Measurements from ENCODE around the gene FAM110A. TPM values are rescaled to one million over a fixed set of nuclear protein-coding genes. Genes with fewer than 3 reads are reported as not detected.

The FAM110A gene
- total and polyA plus RNA-seq, 9 of the 15 experiments (the other 6 are each of a cell fraction or from before 2014, with no cell fraction given) = 0.73 to 15.5 (median 3.6) TPM

DNA sequence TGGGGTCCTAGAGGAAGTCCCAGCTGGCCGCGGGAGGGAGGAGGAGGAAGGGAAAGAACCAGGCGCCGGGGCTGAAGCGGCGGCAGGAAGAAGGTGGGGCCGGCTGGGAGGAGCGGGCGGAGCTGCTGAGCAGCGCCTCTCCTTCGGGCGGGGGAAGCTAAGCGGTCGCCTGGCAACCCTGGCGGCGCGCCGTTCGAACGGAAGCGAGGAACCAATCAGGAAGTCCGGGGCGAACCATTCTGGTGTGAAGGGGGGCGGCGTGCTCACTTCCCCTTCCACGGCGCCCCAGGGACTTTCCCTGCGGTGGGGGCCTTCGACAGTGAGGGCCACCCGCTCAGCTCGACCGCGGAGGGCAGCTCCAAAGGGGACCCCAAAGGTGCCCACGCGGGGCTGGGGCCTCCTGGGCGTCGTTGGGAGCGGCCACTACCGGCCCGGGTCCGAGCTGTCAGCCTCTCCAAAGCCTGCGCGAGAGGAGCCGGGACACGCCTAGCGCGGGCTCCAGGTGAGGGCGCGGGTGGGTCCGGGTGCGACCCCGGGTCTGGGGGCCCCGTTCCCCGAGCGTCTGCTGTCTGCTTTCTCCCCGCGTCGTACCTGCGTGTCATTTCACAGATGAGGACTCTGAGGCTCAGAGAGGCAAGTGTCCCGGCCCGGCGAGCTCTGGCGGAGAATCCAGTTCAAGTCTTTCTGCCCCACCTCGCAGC, at the start of gene FAM110A (continued):
- TF ChIP-seq IRF2 (CRISPR knock-in tag; IDR thresholded peaks at IDR 0.05) (no peak), ZNF589 (CRISPR knock-in tag; IDR thresholded peaks at IDR 0.05; ENCODE audit: low read depth) (no peak), SREBF2 (CRISPR knock-in tag; IDR thresholded peaks at IDR 0.05) (no peak), GABPB2 (CRISPR knock-in tag; conservative IDR thresholded peaks at IDR 0.05) (no peak), OTX1 (CRISPR knock-in tag; IDR thresholded peaks at IDR 0.05) (no peak), STAT5B (CRISPR knock-in tag; IDR thresholded peaks at IDR 0.05) (no peak), WHSC1 (IDR thresholded peaks at IDR 0.05; ENCODE audit: low read length) (no peak), BDP1 (IDR thresholded peaks at IDR 0.05; ENCODE audit: insufficient read depth, insufficient read length) (no peak), RFX1 (IDR thresholded peaks at IDR 0.05) (peak; percentile 95), DMBX1 (CRISPR knock-in tag; IDR thresholded peaks at IDR 0.05; ENCODE audit: borderline replicate concordance) (no peak), ARHGAP35 (IDR thresholded peaks at IDR 0.05; ENCODE audit: partially characterized antibody) (no peak), NCOR1 (IDR thresholded peaks at IDR 0.05) (no peak), DDX20 (tag; IDR thresholded peaks at IDR 0.05; ENCODE audit: low read depth) (no peak), RBM34 (IDR thresholded peaks at IDR 0.05; ENCODE audit: borderline replicate concordance, insufficient read depth, low read length) (no peak), GATAD2A (IDR thresholded peaks at IDR 0.05) (no peak), MBD2 (IDR thresholded peaks at IDR 0.05; ENCODE audit: borderline replicate concordance, low read depth) (peak; percentile 94), CSDE1 (IDR thresholded peaks at IDR 0.05) (peak in 1 of 2 experiments; percentile 56; a peak in 2 of 4 replicates), ZNF764 (CRISPR knock-in tag; IDR thresholded peaks at IDR 0.05; ENCODE audit: low read depth) (no peak), ARID4B (CRISPR knock-in tag; IDR thresholded peaks at IDR 0.05) (peak; percentile 80; the same call in 1 of the 2 replicates), NFYB (IDR thresholded peaks at IDR 0.05; ENCODE audit: extremely low read depth, insufficient read length) (peak; percentile 93), SIN3A (IDR thresholded peaks at IDR 0.05; ENCODE audit: borderline replicate concordance in 2 of 2, control insufficient read depth in 1 of 2, low read depth in 2 of 2, low read length in 2 of 2) (peak; percentile 57 to 66; a peak in 1 of 4 replicates), ESRRA (IDR thresholded peaks at IDR 0.05; ENCODE audit: borderline replicate concordance, low read depth) (peak; percentile 24; the same call in 1 of the 2 replicates)
- TF ChIP-seq, protein P1, sequence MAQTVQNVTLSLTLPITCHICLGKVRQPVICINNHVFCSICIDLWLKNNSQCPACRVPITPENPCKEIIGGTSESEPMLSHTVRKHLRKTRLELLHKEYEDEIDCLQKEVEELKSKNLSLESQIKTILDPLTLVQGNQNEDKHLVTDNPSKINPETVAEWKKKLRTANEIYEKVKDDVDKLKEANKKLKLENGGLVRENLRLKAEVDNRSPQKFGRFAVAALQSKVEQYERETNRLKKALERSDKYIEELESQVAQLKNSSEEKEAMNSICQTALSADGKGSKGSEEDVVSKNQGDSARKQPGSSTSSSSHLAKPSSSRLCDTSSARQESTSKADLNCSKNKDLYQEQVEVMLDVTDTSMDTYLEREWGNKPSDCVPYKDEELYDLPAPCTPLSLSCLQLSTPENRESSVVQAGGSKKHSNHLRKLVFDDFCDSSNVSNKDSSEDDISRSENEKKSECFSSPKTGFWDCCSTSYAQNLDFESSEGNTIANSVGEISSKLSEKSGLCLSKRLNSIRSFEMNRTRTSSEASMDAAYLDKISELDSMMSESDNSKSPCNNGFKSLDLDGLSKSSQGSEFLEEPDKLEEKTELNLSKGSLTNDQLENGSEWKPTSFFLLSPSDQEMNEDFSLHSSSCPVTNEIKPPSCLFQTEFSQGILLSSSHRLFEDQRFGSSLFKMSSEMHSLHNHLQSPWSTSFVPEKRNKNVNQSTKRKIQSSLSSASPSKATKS (CRISPR knock-in tag; IDR thresholded peaks at IDR 0.05) = no peak
